Measurements from ENCODE around the gene C1QTNF6.

GRCh38 chr22:37181681-37182080 lies 6.4 kb downstream of the C1QTNF6 start:
- TF ChIP-seq CTCF (IDR thresholded peaks at IDR 0.05) (no peak), ZFX (IDR thresholded peaks at IDR 0.05; ENCODE audit: borderline replicate concordance) (no peak)

Measured in 22Rv1 (cell line).